Osteocyte (in vitro differentiated cells): ENCODE results near the gene RGS19. TPM values are rescaled to one million over a fixed set of nuclear protein-coding genes. Genes with fewer than 3 reads are reported as not detected.

ENCODE experiments used
- DNase-seq: peaks from one replicate; pipeline ENCODE4 v3.0.0; 2021; ENCODE audit warnings: mixed read lengths; ENCODE audit not compliant: unreplicated experiment; ENCODE audit errors: extremely low spot score
- H3K27ac Mint-ChIP-seq: one replicate; pipeline ENCODE4 v1.8.0; 2021; ENCODE audit warnings: mild to moderate bottlenecking, mixed read lengths; ENCODE audit not compliant: unreplicated experiment
- H3K27me3 Mint-ChIP-seq: one replicate; pipeline ENCODE4 v1.8.0; 2021; ENCODE audit warnings: mixed read lengths; ENCODE audit not compliant: unreplicated experiment
- H3K36me3 Mint-ChIP-seq: one replicate; pipeline ENCODE4 v1.8.0; 2021; ENCODE audit warnings: mixed read lengths; ENCODE audit not compliant: unreplicated experiment
- H3K4me1 Mint-ChIP-seq: one replicate; pipeline ENCODE4 v1.8.0; 2021; ENCODE audit warnings: mixed read lengths; ENCODE audit not compliant: unreplicated experiment
- H3K4me3 Mint-ChIP-seq: one replicate; pipeline ENCODE4 v1.8.0; 2021; ENCODE audit warnings: mild to moderate bottlenecking, moderate library complexity, mixed read lengths; ENCODE audit not compliant: unreplicated experiment
- H3K9me3 Mint-ChIP-seq: one replicate; pipeline ENCODE4 v1.8.0; 2021; ENCODE audit warnings: mixed read lengths; ENCODE audit not compliant: unreplicated experiment
- total RNA-seq: library from RNA; stranded (reverse); gene quantifications from 2 replicates; pipeline ENCODE4 v1.2.1, GENCODE V29; 2021
- TF ChIP-seq, protein P1 (sequence below): fragments of 200-600 bp; sonication (generic); IDR thresholded peaks from 2 replicates; pipeline ENCODE4 v1.5.0; 2021; ENCODE audit warnings: antibody characterized with exemption, mild to moderate bottlenecking, moderate library complexity

The RGS19 gene
- total RNA-seq, 1 donor from 2014 or later, result 8.0 TPM

DNA sequence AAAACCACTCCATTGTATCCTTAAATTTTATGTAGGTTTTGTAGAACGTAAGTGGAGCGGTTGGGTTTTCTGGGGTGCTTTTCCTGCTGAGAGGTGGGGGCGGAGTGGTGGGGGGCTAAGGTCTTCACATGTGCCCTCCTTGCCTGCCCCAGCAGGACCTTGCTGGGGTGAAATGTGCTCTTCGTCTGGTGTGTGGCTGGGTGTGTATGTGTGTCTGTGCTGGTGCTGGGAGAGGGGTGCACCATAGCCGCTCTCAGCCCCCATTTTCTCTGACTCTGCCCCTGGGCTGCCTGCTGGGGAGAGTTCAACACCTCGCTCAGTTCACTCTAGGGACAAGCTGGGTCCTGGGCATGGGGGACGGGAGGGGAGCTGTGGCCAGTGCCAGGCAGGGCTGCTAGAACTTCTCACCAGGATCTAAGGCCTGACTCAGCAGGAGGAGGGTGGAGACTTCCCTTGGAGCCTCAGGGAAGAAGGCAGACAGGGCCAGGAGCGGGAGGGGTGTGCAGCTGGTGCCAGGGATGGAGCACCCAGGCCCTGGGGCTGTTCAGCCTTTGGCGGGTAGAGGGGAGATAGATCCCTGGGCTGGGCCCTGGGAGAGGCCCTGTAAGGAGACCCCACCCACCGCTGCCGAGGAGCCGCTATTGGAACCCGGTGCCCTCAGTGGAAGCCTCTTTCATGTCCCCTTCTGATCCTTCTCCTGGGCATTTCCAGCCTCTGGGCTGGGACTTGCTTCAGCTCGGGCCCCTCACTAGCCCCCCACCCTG is 34.7 kb downstream of the RGS19 start:
- Mint-ChIP-seq H3K9me3 (no peaks in the 10 kb centered on the region), H3K4me3 (peak overlapping the region; percentile 29), H3K4me1 (peaks cover 39% of the 10 kb centered on the region), H3K27ac (peak overlapping the region; percentile 71), H3K36me3 (no peaks in the 10 kb centered on the region), H3K27me3 (peaks cover 6% of the 10 kb centered on the region)
- DNase-seq, result no peak
- TF ChIP-seq, protein P1, sequence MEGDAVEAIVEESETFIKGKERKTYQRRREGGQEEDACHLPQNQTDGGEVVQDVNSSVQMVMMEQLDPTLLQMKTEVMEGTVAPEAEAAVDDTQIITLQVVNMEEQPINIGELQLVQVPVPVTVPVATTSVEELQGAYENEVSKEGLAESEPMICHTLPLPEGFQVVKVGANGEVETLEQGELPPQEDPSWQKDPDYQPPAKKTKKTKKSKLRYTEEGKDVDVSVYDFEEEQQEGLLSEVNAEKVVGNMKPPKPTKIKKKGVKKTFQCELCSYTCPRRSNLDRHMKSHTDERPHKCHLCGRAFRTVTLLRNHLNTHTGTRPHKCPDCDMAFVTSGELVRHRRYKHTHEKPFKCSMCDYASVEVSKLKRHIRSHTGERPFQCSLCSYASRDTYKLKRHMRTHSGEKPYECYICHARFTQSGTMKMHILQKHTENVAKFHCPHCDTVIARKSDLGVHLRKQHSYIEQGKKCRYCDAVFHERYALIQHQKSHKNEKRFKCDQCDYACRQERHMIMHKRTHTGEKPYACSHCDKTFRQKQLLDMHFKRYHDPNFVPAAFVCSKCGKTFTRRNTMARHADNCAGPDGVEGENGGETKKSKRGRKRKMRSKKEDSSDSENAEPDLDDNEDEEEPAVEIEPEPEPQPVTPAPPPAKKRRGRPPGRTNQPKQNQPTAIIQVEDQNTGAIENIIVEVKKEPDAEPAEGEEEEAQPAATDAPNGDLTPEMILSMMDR, result no peak

DNA sequence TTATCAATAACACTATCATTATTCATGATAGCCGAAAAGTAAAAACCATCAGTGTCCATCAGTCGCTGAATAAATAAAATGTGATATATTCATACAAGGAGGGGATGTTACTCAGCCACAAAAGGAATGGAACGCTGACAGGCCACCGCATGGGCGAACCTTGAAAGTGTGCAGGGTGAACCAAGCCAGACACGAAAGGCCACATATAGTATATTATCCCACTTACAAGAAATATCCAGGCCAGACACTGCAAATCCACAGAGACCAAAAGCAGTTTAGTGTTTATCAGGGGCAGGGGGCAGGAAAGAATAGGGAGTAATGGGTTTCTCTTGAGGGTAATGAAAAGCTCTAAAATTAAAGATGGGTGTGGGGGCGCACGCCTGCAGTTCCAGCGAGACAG is 35.5 kb downstream of the RGS19 start:
- Mint-ChIP-seq H3K4me3 (no peak overlapping the region), H3K27me3 (peaks cover 6% of the 10 kb centered on the region), H3K36me3 (no peaks in the 10 kb centered on the region), H3K4me1 (peaks cover 44% of the 10 kb centered on the region), H3K27ac (no peak overlapping the region), H3K9me3 (no peaks in the 10 kb centered on the region)
- DNase-seq, result no peak
- TF ChIP-seq, protein P1, result no peak

DNA sequence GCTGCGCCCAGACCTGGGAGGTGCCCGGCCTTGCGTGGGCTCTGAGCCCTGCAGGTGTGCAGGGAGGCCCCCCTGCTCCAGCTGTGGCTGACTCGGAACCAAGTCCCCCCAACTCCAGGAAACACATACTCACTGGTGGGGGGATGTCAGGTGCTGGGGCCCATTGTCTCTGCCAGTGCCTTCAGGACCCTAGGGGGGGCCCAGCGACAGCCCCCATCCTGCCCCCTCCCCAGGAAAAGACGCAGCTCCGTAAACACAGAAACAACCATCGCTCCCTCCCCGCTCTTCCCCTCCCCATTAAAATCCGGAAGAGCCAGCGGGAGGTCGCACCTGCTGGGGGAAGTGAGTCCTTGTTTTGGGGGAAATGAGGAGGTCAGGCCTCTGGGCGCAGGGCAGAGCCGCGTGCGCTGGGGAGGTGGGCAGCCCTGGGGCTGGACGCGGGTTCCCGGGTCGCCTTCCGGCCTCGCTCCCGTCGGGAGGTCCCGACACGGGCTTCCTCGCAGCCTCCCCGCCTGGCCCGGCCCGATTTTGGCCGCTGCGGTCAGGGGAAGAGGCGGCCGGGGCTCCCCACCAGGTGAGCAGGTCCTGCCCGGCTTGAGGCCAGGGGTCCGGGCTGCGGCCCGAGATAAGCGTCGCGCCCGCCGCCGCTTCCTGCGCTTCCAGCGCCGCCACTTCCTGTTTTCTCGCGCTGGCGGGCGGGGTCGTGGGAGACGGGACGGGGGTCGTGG is 37.1 kb downstream of the RGS19 start:
- TF ChIP-seq, protein P1, result no peak
- Mint-ChIP-seq H3K4me1 (peaks cover 46% of the 10 kb centered on the region), H3K36me3 (no peaks in the 10 kb centered on the region), H3K27ac (no peak overlapping the region), H3K4me3 (no peak overlapping the region), H3K9me3 (no peaks in the 10 kb centered on the region), H3K27me3 (peaks cover 9% of the 10 kb centered on the region)
- no peak for DNase-seq

DNA sequence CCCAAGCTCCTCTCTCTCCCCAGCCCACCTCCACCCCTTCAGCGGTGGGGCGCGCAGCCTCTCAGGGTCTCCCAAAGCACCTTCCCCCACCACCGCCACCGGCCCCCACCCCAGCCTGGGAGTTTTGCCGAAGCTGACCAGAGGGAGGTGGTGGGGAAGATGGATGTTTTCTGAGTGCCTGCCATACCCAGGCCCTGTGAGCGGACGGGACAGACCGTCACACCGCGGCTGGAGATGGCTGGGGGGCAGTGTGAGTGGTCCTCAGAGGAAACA is 37.6 kb downstream of the RGS19 start:
- Mint-ChIP-seq H3K27ac (no peak overlapping the region), H3K4me3 (no peak overlapping the region), H3K9me3 (no peaks in the 10 kb centered on the region), H3K27me3 (peaks cover 9% of the 10 kb centered on the region), H3K4me1 (peaks cover 46% of the 10 kb centered on the region), H3K36me3 (no peaks in the 10 kb centered on the region)
- DNase-seq, result no peak
- TF ChIP-seq, protein P1, result no peak

DNA sequence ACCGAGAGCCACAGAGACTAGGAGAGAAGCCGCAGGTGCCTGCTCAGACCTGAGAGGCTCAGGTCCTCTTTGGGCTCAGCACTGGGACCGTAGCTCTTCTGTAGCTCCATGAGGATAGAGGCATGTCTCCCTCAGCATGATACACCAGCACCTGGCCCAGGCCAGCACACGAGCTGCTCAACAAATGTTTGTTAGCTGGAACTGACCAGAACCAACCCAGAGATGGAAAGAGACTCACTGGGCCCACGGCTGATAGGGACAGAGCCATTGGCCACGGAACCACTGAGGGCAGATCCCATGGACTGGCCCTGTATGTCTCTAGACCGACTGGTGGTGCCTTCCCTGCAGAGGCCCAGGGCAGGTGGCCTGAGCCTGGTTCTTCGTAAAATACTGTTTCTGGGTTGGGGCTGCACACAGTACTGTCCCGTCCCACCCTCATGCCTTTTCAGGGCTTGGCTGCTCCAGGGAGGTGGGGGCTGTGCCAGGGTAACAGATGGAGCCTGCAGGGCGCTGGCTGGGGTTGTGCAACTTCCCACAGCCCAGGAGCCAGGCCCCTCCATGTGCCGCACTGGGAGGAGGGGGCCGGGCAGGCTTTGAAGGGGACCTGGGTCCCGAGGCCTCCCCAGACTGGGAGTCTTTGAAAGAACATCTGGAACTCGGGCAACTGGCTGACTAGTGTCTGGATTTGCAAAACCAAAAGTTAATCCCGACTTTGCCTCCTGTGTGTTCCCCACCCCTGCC is 38.1 kb downstream of the RGS19 start:
- no peak overlapping the region for H3K4me3 Mint-ChIP-seq
- DNase-seq, result no peak
- TF ChIP-seq, protein P1, result no peak
- peaks cover 46% of the 10 kb centered on the region for H3K4me1 Mint-ChIP-seq
- no peaks in the 10 kb centered on the region for H3K9me3 Mint-ChIP-seq
- H3K36me3 Mint-ChIP-seq, result no peaks in the 10 kb centered on the region
- H3K27me3 Mint-ChIP-seq, result peaks cover 9% of the 10 kb centered on the region
- H3K27ac Mint-ChIP-seq, result no peak overlapping the region
